ENCODE results near the gene ACBD4. TPM values are rescaled to one million over a fixed set of nuclear protein-coding genes. Genes with fewer than 3 reads are reported as not detected.
A peak's percentile ranks its signal among the peaks of the same experiment; 100 is the strongest.

ACBD4 gene
- total RNA-seq, 1 experiment from 2014 or later = 1.4 TPM

GRCh38 chr17:45132320-45132571 is 3.2 kb upstream of the ACBD4 start, which contains the start of gene PLCD3:
PLCD3 (minus strand) TSS chr17:45132515; CDS start chr17:45132410, 105 bp downstream.
- no peaks in the 10 kb centered on the region for H3K4me1 ChIP-seq (ENCODE audit: insufficient read depth, low read length, poor library complexity, severe bottlenecking)
- intact Hi-C loops (cut with micrococcal nuclease; ENCODE audit: unreplicated experiment) = loop anchor here (5.0 to 10.0 kb wide), 2 partner anchors 253 to 355 kb away; no protein-coding TSS in a partner anchor
- POLR2A ChIA-PET (ENCODE audit: low non-redundant PET) = no interaction called here
- CTCF ChIA-PET = no interaction called here
- peak within 1 kb of the TSS; percentile 64 for H3K4me3 ChIP-seq (ENCODE audit: low read depth, low read length, poor library complexity, severe bottlenecking)
- DNase-seq (ENCODE audit: low spot score) = peak; percentile 63
- no peaks in the 10 kb centered on the region for H3K27me3 ChIP-seq (replicated peaks; ENCODE audit: insufficient read depth, low read depth, low read length, poor library complexity)
- H3K36me3 ChIP-seq (ENCODE audit: insufficient read depth, low read length, poor library complexity, severe bottlenecking) = no peaks in the 10 kb centered on the region
- TF ChIP-seq CTCF (conservative IDR thresholded peaks at IDR 0.05; ENCODE audit: low read depth, low read length) (no peak), EZH2 (IDR thresholded peaks at IDR 0.05; ENCODE audit: borderline replicate concordance, low read depth, low read length, poor library complexity, severe bottlenecking) (no peak)
- H3K27ac ChIP-seq (ENCODE audit: low read depth, low read length, poor library complexity, severe bottlenecking) = no peak within 1 kb of the TSS
- H3K9me3 ChIP-seq (ENCODE audit: low read depth, low read length, poor library complexity, severe bottlenecking) = no peaks in the 10 kb centered on the region
- BruUV-seq (replicated peaks) = no TSS peak

GRCh38 chr17:45132572-45133463 is 2.7 kb upstream of the ACBD4 start:
- DNase-seq (ENCODE audit: low spot score) = peak; percentile 50
- Histone ChIP-seq H3K27ac (ENCODE audit: low read depth, low read length, poor library complexity, severe bottlenecking) (no peak overlapping the region), H3K9me3 (ENCODE audit: low read depth, low read length, poor library complexity, severe bottlenecking) (no peaks in the 10 kb centered on the region), H3K4me3 (ENCODE audit: low read depth, low read length, poor library complexity, severe bottlenecking) (peak overlapping the region; percentile 64), H3K4me1 (ENCODE audit: insufficient read depth, low read length, poor library complexity, severe bottlenecking) (no peaks in the 10 kb centered on the region), H3K36me3 (ENCODE audit: insufficient read depth, low read length, poor library complexity, severe bottlenecking) (no peaks in the 10 kb centered on the region), H3K27me3 (replicated peaks; ENCODE audit: insufficient read depth, low read depth, low read length, poor library complexity) (no peaks in the 10 kb centered on the region)
- BruUV-seq (replicated peaks) = no TSS peak
- TF ChIP-seq EZH2 (IDR thresholded peaks at IDR 0.05; ENCODE audit: borderline replicate concordance, low read depth, low read length, poor library complexity, severe bottlenecking) = no peak
- TF ChIP-seq CTCF (conservative IDR thresholded peaks at IDR 0.05; ENCODE audit: low read depth, low read length) = peak; percentile 62
- intact Hi-C loops (cut with micrococcal nuclease; ENCODE audit: unreplicated experiment) = loop anchor here (5.0 to 10.0 kb wide), 2 partner anchors 252 to 356 kb away; no protein-coding TSS in a partner anchor
- ChIA-PET POLR2A (ENCODE audit: low non-redundant PET) (no interaction called here), CTCF (no interaction called here)

GRCh38 chr17:45135978-45136791 is 698 bp downstream of the ACBD4 start:
- intact Hi-C loops (cut with micrococcal nuclease; ENCODE audit: unreplicated experiment) = loop anchor here (1.0 to 10.0 kb wide), 2 partner anchors 61 to 249 kb away; no protein-coding TSS in a partner anchor
- H3K4me3 ChIP-seq (ENCODE audit: low read depth, low read length, poor library complexity, severe bottlenecking) = peak overlapping the region; percentile 54
- H3K27me3 ChIP-seq (replicated peaks; ENCODE audit: insufficient read depth, low read depth, low read length, poor library complexity) = no peaks in the 10 kb centered on the region
- peak overlapping the region; percentile 42 for H3K27ac ChIP-seq (ENCODE audit: low read depth, low read length, poor library complexity, severe bottlenecking)
- TF ChIP-seq EZH2 (IDR thresholded peaks at IDR 0.05; ENCODE audit: borderline replicate concordance, low read depth, low read length, poor library complexity, severe bottlenecking) = no peak
- TF ChIP-seq CTCF (conservative IDR thresholded peaks at IDR 0.05; ENCODE audit: low read depth, low read length) = no peak
- H3K4me1 ChIP-seq (ENCODE audit: insufficient read depth, low read length, poor library complexity, severe bottlenecking) = no peaks in the 10 kb centered on the region
- no TSS peak for BruUV-seq (replicated peaks)
- CTCF ChIA-PET = interaction anchor here (0.5 to 1.7 kb wide), 20 partner anchors 8 to 361 kb away, joined by 3 to 45 read pairs (median 6); partner anchors contain the start of genes HEXIM1, HEXIM2 and NMT1
- DNase-seq (ENCODE audit: low spot score) = no peak
- no peaks in the 10 kb centered on the region for H3K36me3 ChIP-seq (ENCODE audit: insufficient read depth, low read length, poor library complexity, severe bottlenecking)
- POLR2A ChIA-PET (ENCODE audit: low non-redundant PET) = no interaction called here
- H3K9me3 ChIP-seq (ENCODE audit: low read depth, low read length, poor library complexity, severe bottlenecking) = no peaks in the 10 kb centered on the region
